Measurements from ENCODE around the gene SPSB2. TPM values are rescaled to one million over a fixed set of nuclear protein-coding genes. Genes with fewer than 3 reads are reported as not detected.
A peak's percentile ranks its signal among the peaks of the same experiment; 100 is the strongest.

Gene SPSB2
- total RNA-seq, 2 experiments from 2014 or later = 3.8 to 4.7 TPM

GRCh38 chr12:6829536-6830220 is 43.4 kb downstream of the SPSB2 start:
- peaks cover 26% of the 10 kb centered on the region for H3K27me3 Mint-ChIP-seq
- peaks cover 19% of the 10 kb centered on the region for H3K4me1 Mint-ChIP-seq (ENCODE audit: low read depth)
- H3K36me3 Mint-ChIP-seq = no peaks in the 10 kb centered on the region
- H3K4me3 Mint-ChIP-seq = peak overlapping the region; percentile 77
- ChIA-PET CTCF (interaction anchor here (0.9 to 2.8 kb wide), 9 partner anchors 9 to 76 kb away, joined by 3 to 16 read pairs (median 3); partner anchors contain the start of gene MLF2), POLR2A (interaction anchor here (1.0 to 2.2 kb wide), 7 partner anchors 11 to 106 kb away, joined by 3 to 7 read pairs (median 5); partner anchors contain the start of genes CD4, CDCA3, COPS7A and GNB3)
- intact Hi-C loops (cut with micrococcal nuclease) = loop anchor here (5.0 kb wide), 2 partner anchors 142 to 212 kb away; partner anchors contain the start of gene ZNF384
- no peak overlapping the region for H3K27ac Mint-ChIP-seq
- no peaks in the 10 kb centered on the region for H3K9me3 Mint-ChIP-seq
- DNase-seq = no peak

- H3K27ac Mint-ChIP-seq = no peak overlapping the region
- no peaks in the 10 kb centered on the region for H3K36me3 Mint-ChIP-seq
- no peaks in the 10 kb centered on the region for H3K9me3 Mint-ChIP-seq
- DNase-seq = peak; percentile 50
- ChIA-PET CTCF (interaction anchor here (0.6 to 2.8 kb wide), 14 partner anchors 13 to 155 kb away, joined by 3 to 16 read pairs (median 3); partner anchors contain the start of gene MLF2), POLR2A (interaction anchor here (0.8 to 2.2 kb wide), 8 partner anchors 11 to 105 kb away, joined by 3 to 7 read pairs (median 4); partner anchors contain the start of genes CD4, CDCA3, COPS7A and GNB3)
- peaks cover 19% of the 10 kb centered on the region for H3K4me1 Mint-ChIP-seq (ENCODE audit: low read depth)
- intact Hi-C loops (cut with micrococcal nuclease) = loop anchor here (5.0 kb wide), 2 partner anchors 142 to 212 kb away; partner anchors contain the start of gene ZNF384
- peak overlapping the region; percentile 77 for H3K4me3 Mint-ChIP-seq
- peaks cover 29% of the 10 kb centered on the region for H3K27me3 Mint-ChIP-seq
These were observed 44.1 kb downstream of the SPSB2 start for GRCh38 chr12:6828781-6829535.

GRCh38 chr12:6827982-6828780 is 44.9 kb downstream of the SPSB2 start, which contains the start of gene P3H3:
Gene P3H3, plus strand, starts transcription at chr12:6828407. Its CDS starts 34 bp downstream, at chr12:6828441.
- ChIA-PET CTCF (interaction anchor here (0.6 to 2.8 kb wide), 14 partner anchors 14 to 154 kb away, joined by 3 to 16 read pairs (median 3); partner anchors contain the start of gene MLF2), POLR2A (interaction anchor here (0.8 to 2.2 kb wide), 7 partner anchors 12 to 104 kb away, joined by 3 to 7 read pairs (median 5); partner anchors contain the start of genes CD4, CDCA3, COPS7A and GNB3)
- DNase-seq = no peak
- Mint-ChIP-seq H3K36me3 (no peaks in the 10 kb centered on the region), H3K4me3 (peak within 1 kb of the TSS; percentile 77), H3K27me3 (peaks cover 29% of the 10 kb centered on the region), H3K9me3 (no peaks in the 10 kb centered on the region), H3K27ac (no peak within 1 kb of the TSS), H3K4me1 (ENCODE audit: low read depth) (peaks cover 19% of the 10 kb centered on the region)
- intact Hi-C loops (cut with micrococcal nuclease) = loop anchor here (2.0 to 5.0 kb wide), 3 partner anchors 35 to 211 kb away; partner anchors contain the start of gene ZNF384

DNA sequence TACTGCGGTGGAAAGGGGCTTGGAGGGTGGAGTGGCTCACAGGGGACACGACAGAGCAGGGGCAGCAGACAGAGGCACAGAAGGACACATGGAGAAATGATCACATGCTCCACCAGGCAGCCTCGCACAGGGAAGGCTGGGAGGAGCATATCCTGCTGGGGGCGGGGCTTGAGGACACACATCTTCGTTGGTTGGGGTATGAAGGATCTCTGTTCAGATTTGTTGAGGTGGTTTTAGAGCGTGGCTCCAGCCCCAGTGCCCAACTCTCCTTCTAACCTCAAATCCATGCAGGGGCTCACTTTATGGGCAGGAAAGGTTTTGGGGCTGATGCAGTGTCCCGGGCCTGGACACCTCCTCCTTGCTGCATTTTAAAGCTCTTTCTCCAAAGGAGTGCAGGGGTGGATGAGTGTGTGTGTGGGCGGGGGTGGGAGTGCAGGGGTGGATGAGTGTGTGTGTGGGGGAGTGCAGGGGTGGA is 45.6 kb downstream of the SPSB2 start:
- intact Hi-C loops (cut with micrococcal nuclease) = loop anchor here (2.0 to 5.0 kb wide), 3 partner anchors 35 to 210 kb away; partner anchors contain the start of gene ZNF384
- Mint-ChIP-seq H3K36me3 (no peaks in the 10 kb centered on the region), H3K9me3 (no peaks in the 10 kb centered on the region), H3K27me3 (peaks cover 29% of the 10 kb centered on the region), H3K4me1 (ENCODE audit: low read depth) (peaks cover 19% of the 10 kb centered on the region), H3K4me3 (peak overlapping the region; percentile 9), H3K27ac (no peak overlapping the region)
- POLR2A ChIA-PET = no interaction called here
- peak; percentile 73 for DNase-seq
- CTCF ChIA-PET = interaction anchor here (1.1 to 2.8 kb wide), 6 partner anchors 15 to 74 kb away, joined by 3 to 16 read pairs (median 3); partner anchors contain the start of gene MLF2

GRCh38 chr12:6826734-6827436 is 46.2 kb downstream of the SPSB2 start:
- POLR2A ChIA-PET = no interaction called here
- H3K27me3 Mint-ChIP-seq = peaks cover 29% of the 10 kb centered on the region
- no peak for DNase-seq
- no peaks in the 10 kb centered on the region for H3K36me3 Mint-ChIP-seq
- no peak overlapping the region for H3K27ac Mint-ChIP-seq
- CTCF ChIA-PET = interaction anchor here (0.5 to 7.0 kb wide), 13 partner anchors 8 to 143 kb away, joined by 3 to 91 read pairs (median 6); partner anchors contain the start of genes CD4, CDCA3, MLF2 and SPSB2
- intact Hi-C loops (cut with micrococcal nuclease) = loop anchor here (2.0 to 5.0 kb wide), 3 partner anchors 34 to 210 kb away; partner anchors contain the start of gene ZNF384
- H3K4me1 Mint-ChIP-seq (ENCODE audit: low read depth) = peaks cover 21% of the 10 kb centered on the region
- H3K4me3 Mint-ChIP-seq = peak overlapping the region; percentile 9
- no peaks in the 10 kb centered on the region for H3K9me3 Mint-ChIP-seq

DNA sequence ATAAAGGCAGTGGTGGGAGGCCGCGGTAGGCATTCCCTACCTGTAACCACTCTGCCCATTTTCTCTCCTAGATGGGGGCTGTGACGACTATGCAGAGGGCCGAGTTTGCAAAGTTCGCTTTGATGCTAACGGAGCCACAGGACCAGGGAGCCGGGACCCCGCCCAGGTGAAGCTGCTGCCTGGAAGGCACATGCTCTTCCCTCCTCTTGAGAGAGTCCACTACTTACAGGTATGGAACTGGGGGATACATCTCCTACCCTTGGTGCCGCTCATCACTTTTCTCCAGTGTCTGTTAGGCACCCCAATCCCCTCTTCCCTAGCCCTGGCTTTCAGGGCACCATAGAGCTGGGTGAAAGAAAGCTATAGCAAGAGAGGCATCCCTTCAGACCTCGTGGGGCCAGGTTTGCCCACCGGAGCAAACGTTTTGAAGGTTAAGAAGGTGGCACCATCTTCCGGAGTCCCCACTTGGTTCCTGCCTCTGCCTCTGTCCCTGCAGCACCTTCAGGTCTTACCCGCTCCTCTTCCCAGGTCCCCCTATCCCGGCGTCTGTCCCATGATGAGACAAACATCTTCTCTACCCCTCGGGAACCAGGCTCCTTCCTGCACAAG is 46.9 kb downstream of the SPSB2 start:
- H3K36me3 Mint-ChIP-seq = no peaks in the 10 kb centered on the region
- intact Hi-C loops (cut with micrococcal nuclease) = loop anchor here (2.0 to 5.0 kb wide), 3 partner anchors 33 to 209 kb away; partner anchors contain the start of gene ZNF384
- peaks cover 24% of the 10 kb centered on the region for H3K4me1 Mint-ChIP-seq (ENCODE audit: low read depth)
- H3K27me3 Mint-ChIP-seq = peaks cover 29% of the 10 kb centered on the region
- CTCF ChIA-PET = interaction anchor here (0.5 to 7.0 kb wide), 19 partner anchors 9 to 142 kb away, joined by 3 to 91 read pairs (median 5); partner anchors contain the start of genes CD4, CDCA3, COPS7A and MLF2
- H3K9me3 Mint-ChIP-seq = no peaks in the 10 kb centered on the region
- no peak for DNase-seq
- no peak overlapping the region for H3K4me3 Mint-ChIP-seq
- POLR2A ChIA-PET = no interaction called here
- no peak overlapping the region for H3K27ac Mint-ChIP-seq

GRCh38 chr12:6825398-6826124 is 47.5 kb downstream of the SPSB2 start:
- ChIA-PET CTCF (interaction anchor here (0.6 to 7.0 kb wide), 28 partner anchors 9 to 141 kb away, joined by 3 to 91 read pairs (median 5); partner anchors contain the start of genes CD4, CDCA3, COPS7A and MLF2), POLR2A (interaction anchor here (1.1 kb wide), 1 partner anchor 72 kb away, joined by 3 read pairs; no protein-coding TSS in a partner anchor)
- H3K4me1 Mint-ChIP-seq (ENCODE audit: low read depth) = peaks cover 30% of the 10 kb centered on the region
- no peak overlapping the region for H3K4me3 Mint-ChIP-seq
- peak; percentile 90 for DNase-seq
- H3K27me3 Mint-ChIP-seq = peaks cover 29% of the 10 kb centered on the region
- no peaks in the 10 kb centered on the region for H3K9me3 Mint-ChIP-seq
- no peaks in the 10 kb centered on the region for H3K36me3 Mint-ChIP-seq
- H3K27ac Mint-ChIP-seq = peak overlapping the region; percentile 16
- intact Hi-C loops (cut with micrococcal nuclease) = loop anchor here (1.0 to 5.0 kb wide), 5 partner anchors 33 to 208 kb away; partner anchors contain the start of genes MLF2 and ZNF384

DNA sequence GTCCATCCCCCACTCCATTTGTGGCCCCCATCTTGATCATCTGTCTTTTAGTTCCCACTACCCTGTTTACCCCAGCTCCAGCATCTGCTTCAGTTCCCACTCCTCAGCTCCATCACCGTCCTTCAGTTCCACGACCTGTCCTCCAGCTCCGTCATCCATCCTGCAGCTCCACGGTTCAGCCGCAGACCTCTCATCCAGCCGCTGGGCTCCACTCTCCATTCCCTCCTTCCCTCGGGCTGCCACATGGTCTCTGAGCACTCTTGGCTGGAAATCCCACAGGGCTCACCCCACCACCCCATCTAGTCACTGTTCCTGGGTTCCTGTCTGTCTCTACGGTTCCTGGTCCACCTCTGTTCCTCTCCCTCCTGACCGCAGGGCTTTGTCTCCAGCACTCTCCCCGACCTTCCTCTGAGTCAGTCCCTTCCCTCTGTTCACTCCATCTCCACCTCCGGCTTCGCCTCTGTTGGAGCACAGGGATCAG is 48.2 kb downstream of the SPSB2 start:
- H3K27ac Mint-ChIP-seq = no peak overlapping the region
- peaks cover 30% of the 10 kb centered on the region for H3K4me1 Mint-ChIP-seq (ENCODE audit: low read depth)
- H3K9me3 Mint-ChIP-seq = no peaks in the 10 kb centered on the region
- intact Hi-C loops (cut with micrococcal nuclease) = loop anchor here (1.0 to 5.0 kb wide), 4 partner anchors 72 to 208 kb away; partner anchors contain the start of genes MLF2 and ZNF384
- H3K36me3 Mint-ChIP-seq = no peaks in the 10 kb centered on the region
- ChIA-PET CTCF (interaction anchor here (0.7 to 7.0 kb wide), 24 partner anchors 8 to 204 kb away, joined by 3 to 91 read pairs (median 6); partner anchors contain the start of genes CD4, CDCA3, COPS7A and MLF2), POLR2A (interaction anchor here (1.1 kb wide), 1 partner anchor 71 kb away, joined by 3 read pairs; no protein-coding TSS in a partner anchor)
- peaks cover 29% of the 10 kb centered on the region for H3K27me3 Mint-ChIP-seq
- DNase-seq = no peak
- H3K4me3 Mint-ChIP-seq = no peak overlapping the region

DNA sequence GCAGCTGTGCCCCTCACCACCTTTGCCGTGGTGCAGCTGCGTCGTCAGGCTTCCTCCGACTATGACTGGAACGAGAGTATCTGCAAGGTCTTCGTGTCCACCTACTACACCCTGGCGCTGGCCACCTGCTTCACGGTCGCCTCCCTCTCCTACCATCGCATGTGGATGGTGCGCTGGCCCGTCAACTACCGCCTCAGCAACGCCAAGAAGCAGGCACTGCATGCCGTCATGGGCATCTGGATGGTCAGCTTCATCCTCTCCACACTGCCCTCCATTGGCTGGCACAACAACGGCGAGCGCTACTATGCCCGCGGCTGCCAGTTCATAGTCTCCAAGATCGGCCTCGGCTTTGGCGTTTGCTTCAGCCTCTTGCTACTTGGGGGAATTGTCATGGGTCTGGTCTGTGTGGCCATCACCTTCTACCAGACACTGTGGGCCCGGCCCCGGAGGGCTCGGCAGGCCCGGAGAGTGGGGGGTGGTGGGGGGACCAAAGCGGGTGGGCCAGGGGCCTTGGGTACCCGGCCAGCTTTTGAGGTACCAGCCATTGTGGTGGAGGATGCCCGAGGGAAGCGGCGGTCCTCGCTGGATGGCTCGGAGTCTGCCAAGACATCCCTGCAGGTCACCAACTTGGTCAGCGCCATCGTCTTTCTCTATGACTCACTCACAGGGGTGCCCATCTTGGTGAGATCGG is 48.9 kb downstream of the SPSB2 start:
- peaks cover 26% of the 10 kb centered on the region for H3K27me3 Mint-ChIP-seq
- CTCF ChIA-PET = interaction anchor here (0.7 to 7.0 kb wide), 22 partner anchors 7 to 203 kb away, joined by 3 to 91 read pairs (median 6); partner anchors contain the start of genes CD4, MLF2, PTMS and SPSB2

More for the DNA sequence above, 48.9 kb downstream of the SPSB2 start:
- H3K4me1 Mint-ChIP-seq (ENCODE audit: low read depth) = peaks cover 27% of the 10 kb centered on the region
- H3K4me3 Mint-ChIP-seq = no peak overlapping the region
- no peaks in the 10 kb centered on the region for H3K9me3 Mint-ChIP-seq
- H3K27ac Mint-ChIP-seq = no peak overlapping the region
- POLR2A ChIA-PET = no interaction called here
- H3K36me3 Mint-ChIP-seq = peaks cover 3% of the 10 kb centered on the region
- DNase-seq = no peak
- intact Hi-C loops (cut with micrococcal nuclease) = no loop called here
